H1 (cell line): ENCODE measurements around the gene HSD17B1. TPM values are rescaled to one million over a fixed set of nuclear protein-coding genes. Genes with fewer than 3 reads are reported as not detected.

Experiments used
- ATF3 ChIP-seq: IDR thresholded peaks from 2 replicates; pipeline ENCODE4 v1.6.1; 2011; ENCODE audit warnings: low read depth, mild to moderate bottlenecking, low read length; ENCODE audit not compliant: insufficient read depth
- EZH2 ChIP-seq: fragments of 200-600 bp; sonication (generic); IDR thresholded peaks from 2 replicates; pipeline ENCODE4 v1.7.1; 2012; ENCODE audit warnings: low read depth, mild to moderate bottlenecking, moderate library complexity, low read length, inconsistent platforms; ENCODE audit not compliant: severe bottlenecking
- GTF2F1 ChIP-seq: IDR thresholded peaks from 2 replicates; pipeline ENCODE4 v1.6.1; 2012; ENCODE audit warnings: low read depth, low read length, improper control_type of control experiment, borderline replicate concordance
- JUN ChIP-seq: IDR thresholded peaks from 2 replicates; pipeline ENCODE4 v1.6.1; 2011; ENCODE audit warnings: low read depth, mild to moderate bottlenecking, improper control_type of control experiment, low read length
- MAX ChIP-seq: IDR thresholded peaks from 2 replicates; pipeline ENCODE4 v1.6.1; 2012; ENCODE audit warnings: inconsistent platforms
- SP2 ChIP-seq: IDR thresholded peaks from 2 replicates; pipeline ENCODE4 v1.6.1; 2012; ENCODE audit warnings: mild to moderate bottlenecking, low read length, inconsistent platforms
- polyA plus RNA-seq, 7 experiments: library from polyadenylated mRNA; depleted of rRNA in 3 of 7; stranded (reverse) in 5 of 7; unstranded in 2 of 7; fragments of >200 nt in 5 of 7; fragments of 200-250 nt in 2 of 7; gene quantifications; 1 replicate in 5 of 7; 2 replicates in 1 of 7; 4 replicates in 1 of 7; pipeline versions ENCODE4 v1.2.1 to v1.2.3, GENCODE V29; 2011 to 2013; ENCODE audit warnings: missing spikeins in 2 of 7, mixed read lengths in 2 of 7
- total RNA-seq: library from RNA; stranded (reverse); fragmentation: NEBNext Ultra II Directional; extraction: Animal tissue kit (Norgen Biotek cat#: 25700); gene quantifications from 2 replicates; pipeline ENCODE4 v1.2.1, GENCODE V29; 2021
- TF ChIP-seq, protein P1 (sequence below): IDR thresholded peaks from 2 replicates; pipeline ENCODE4 v1.6.1; 2011; ENCODE audit warnings: low read length, improper control_type of control experiment

HSD17B1 gene
- total and polyA plus RNA-seq, 2 of the 8 experiments (the other 6 are each of a cell fraction or from before 2014, with no cell fraction given) = 0.88 to 1.0 TPM

DNA sequence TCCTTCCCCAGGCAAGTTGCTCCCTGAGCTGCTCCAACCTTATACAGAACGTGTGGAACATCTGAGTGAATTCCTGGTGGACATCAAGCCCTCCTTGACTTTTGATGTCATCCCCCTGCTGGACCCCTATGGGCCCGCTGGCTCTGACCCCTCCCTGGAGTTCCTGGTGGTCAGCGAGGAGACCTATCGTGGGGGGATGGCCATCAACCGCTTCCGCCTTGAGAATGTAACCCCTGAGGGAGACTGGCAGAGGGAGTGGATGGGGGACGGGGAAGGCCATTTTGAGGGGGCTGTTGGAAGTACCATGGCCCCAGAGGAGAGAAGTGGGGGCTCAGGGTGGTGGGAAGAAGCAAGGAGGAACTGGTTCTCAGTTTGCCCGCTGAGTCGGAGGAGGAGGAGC lies 11.2 kb downstream of the HSD17B1 start (continued):
- TF ChIP-seq JUN = no peak
- TF ChIP-seq MAX = no peak
- no peak for TF ChIP-seq GTF2F1
- TF ChIP-seq, protein P1, sequence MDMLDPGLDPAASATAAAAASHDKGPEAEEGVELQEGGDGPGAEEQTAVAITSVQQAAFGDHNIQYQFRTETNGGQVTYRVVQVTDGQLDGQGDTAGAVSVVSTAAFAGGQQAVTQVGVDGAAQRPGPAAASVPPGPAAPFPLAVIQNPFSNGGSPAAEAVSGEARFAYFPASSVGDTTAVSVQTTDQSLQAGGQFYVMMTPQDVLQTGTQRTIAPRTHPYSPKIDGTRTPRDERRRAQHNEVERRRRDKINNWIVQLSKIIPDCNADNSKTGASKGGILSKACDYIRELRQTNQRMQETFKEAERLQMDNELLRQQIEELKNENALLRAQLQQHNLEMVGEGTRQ = no peak
- TF ChIP-seq EZH2 = no peak
- TF ChIP-seq SP2 = no peak
- no peak for TF ChIP-seq ATF3
